HG03045 (cell line): Measurements from ENCODE around the gene PYGB.

Experiments used
- ATAC-seq: cut with Tn5 transposase; IDR thresholded peaks from one replicate; pipeline ENCODE4 v1.9.1; 2021; ENCODE audit warnings: mild to moderate bottlenecking, moderate library complexity; ENCODE audit not compliant: unreplicated experiment

Gene PYGB

DNA sequence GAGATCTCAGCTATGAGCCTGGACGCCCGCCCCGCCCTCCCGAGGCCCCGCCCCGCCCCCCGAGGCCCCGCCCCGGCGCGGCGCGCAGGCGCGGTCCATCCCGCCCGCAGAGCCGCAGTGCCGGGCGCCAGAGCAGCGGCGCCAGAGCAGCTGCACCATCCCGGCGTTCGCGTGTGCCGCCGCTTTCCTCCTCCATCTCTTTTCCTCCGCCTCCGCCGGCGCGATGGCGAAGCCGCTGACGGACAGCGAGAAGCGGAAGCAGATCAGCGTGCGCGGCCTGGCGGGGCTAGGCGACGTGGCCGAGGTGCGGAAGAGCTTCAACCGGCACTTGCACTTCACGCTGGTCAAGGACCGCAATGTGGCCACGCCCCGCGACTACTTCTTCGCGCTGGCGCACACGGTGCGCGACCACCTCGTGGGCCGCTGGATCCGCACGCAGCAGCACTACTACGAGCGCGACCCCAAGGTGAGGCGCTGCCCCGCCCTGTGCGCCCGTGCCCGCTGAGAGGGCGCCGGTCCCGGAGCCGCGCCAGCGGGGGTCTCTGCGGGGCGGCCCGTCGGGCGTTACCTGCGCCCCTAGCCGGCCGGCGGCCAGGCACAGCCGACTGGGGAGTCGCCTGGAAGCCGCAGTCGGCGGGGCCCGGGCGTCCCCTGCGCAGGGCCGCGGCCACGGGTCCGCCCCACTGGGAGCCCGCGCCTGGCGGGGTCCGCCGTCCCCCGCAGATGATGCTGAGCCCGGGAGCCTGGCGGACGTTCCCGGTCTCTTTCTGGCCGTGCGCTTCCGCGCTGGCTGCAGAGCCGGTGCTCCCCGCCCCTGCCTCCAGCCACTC is at the start of gene PYGB:
TSS of gene PYGB (plus strand) at position 130 of the 830 bp plus-strand sequence. CDS start at position 224, 94 bp downstream.
- peak; percentile 78 for ATAC-seq

DNA sequence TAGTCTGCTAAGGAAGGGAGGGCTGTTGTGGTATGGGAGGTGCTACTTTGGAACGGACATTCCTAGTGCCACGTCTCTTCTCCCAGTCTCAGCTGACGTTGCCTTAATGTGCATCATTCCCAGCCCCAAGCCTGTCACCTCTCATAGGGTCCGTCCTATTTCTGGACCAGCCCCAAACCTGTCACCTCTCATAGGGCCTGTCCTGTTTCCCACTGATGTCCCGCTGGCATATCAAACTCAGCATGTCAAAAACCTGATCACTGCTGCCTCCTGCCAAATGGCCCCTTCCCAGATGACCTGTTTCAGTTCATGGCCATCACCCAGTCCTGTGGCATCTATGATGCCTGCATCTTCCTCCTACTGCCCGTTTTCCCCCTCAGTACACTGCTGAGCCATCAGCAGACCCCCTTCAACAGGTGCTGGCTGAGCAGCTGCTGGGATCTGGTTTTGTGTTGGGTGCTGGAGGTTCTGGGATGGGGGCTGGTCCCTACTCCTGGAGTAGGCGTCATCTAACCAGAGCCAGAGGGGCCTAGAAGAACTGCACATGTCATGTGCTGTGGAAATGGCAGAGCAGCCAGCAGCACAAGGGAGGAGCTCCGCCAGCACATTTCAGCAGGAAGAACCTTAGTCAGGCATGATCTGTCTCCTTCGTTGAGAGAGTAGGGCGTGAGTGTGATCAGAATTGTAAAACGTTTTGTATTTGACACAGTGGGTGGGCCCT is 49.1 kb upstream of the PYGB start:
- ATAC-seq, result no peak

DNA sequence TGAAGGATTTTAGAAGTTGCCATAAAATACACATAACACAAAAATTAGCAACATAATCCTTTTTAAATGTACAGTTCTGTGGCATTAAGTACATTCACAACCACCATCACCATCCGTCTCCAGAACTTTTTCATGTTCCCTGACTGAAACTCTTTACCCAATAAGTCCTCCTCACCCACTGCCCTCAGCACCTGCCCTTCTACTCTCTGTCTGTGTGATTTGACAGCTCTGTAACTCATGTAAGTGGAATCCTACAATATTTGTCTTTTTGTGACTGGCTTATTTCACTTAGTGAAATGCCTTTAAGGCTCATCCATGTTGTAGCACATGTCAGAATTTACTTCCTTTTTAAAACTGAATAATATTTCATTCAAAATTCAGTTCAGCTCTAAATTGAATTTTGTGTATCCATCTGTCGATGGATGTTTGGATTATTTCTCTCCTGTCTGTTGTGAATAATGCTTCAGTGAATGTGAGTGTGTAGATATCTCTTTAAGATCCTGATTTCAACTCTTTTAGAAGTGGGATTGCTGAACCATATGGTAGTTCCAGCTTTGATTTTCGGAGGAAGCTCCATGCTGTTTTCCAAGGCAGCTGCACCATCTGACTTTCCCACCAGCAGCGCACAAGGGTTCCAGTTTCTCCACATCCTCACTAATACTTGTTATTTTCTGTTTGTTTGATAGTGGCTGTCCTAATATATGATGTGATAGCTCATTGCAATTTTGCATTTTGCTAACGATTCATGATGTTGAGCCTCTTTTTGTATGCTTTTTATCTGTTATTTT is 48.2 kb upstream of the PYGB start:
- ATAC-seq, result no peak

DNA sequence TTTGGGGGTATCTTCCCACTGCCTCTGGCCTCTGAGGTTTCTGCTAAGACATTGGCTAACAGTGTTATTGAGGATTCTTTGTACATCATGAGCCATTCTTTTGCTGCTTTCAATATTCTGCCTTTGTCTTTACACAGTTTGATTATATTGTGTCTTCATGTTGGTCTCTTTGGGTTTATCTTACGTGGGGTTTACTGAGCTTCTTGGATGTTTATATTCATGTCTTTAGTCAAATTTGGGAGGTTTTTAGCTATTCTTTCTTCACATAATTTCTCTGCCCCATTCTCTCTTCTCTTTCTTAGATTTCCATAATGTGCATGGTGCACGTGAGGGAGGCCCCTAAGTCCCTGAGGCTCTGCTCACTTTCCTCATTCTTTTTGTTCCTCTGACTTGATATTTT is 44.8 kb upstream of the PYGB start:
- no peak for ATAC-seq

DNA sequence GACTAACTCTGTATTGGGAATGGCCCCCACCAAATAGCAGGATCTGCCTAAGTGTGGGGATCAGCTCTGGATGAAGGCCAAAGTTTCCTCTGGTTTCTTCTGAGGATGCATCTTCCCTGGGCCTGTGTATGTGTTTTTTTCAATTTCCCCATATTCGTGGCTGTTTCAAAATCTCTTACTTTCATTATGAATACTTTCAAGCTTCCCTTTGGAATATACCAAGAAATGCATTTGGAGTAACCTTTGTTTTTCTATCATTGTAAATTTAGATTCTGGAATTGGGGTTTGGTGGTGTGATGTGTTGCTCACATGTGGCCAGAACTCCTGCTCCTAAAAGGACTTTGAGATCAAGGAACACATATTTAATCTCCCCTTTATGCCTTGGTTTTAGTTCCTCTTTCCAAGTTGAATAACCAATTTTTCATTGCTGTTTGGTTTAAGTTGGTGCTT is 44.0 kb upstream of the PYGB start:
- ATAC-seq, result no peak

GRCh38 chr20:25204550-25205276 is 43.2 kb upstream of the PYGB start:
- no peak for ATAC-seq

DNA sequence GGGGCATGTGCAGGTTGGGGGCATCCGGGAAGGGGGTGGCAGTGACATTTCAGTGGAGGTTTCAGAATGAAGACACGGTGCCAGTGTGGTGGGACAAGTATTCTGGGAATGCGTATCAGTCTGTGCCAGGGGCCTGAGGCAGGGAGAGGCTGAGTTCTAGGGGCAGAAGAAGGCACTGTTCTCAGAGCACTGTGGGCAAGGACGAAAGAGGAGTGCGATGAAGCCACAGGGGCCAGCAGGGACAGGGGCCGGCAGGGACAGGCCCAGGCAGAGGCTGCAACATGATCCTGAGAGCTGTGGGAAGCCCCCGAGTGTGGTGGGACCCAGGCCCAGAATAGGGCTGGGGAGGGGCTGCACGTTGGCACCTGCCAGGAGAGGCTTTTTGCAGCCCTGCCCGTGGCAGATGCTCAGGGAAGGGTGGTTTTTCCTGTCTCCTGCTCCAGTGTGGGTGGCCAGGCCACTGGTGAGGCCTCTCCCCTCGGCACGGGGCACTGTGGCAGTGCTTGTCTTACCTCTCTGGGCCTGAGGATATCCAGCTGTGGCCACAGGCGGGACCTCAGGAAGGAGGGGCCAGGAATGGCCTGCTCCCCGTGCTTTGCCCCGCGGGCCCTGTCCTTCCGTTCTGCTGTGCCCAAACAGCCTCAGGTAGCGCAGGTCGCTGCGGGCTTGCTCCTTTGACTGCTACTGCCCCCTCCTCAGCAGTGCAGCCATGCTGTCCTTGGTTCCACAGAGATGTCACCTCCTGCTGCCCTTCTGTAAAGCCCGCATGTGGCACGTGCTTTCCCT is 42.4 kb upstream of the PYGB start:
- no peak for ATAC-seq

- no peak for ATAC-seq
Measured at GRCh38 chr20:25206063-25206403, 41.9 kb upstream of the PYGB start.

DNA sequence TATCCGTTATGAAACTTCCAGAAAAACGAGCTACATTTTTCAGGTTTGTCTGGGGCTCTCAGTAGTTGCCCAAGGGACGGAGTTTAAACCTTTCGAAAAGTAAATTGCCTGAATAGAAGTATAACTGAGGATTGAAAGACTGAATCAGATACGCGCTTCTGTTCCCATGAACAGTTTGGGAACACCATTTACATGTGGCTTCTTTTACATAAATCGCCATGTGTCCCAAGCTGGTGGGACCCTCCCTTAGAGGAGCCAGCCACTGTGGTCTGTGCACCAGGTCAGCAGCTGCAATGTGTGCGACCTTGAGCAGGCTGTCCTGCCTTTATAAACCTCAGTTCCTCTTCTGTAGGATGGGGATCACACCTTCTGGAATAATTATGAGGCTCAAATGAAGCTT is 41.3 kb upstream of the PYGB start:
- ATAC-seq, result no peak

DNA sequence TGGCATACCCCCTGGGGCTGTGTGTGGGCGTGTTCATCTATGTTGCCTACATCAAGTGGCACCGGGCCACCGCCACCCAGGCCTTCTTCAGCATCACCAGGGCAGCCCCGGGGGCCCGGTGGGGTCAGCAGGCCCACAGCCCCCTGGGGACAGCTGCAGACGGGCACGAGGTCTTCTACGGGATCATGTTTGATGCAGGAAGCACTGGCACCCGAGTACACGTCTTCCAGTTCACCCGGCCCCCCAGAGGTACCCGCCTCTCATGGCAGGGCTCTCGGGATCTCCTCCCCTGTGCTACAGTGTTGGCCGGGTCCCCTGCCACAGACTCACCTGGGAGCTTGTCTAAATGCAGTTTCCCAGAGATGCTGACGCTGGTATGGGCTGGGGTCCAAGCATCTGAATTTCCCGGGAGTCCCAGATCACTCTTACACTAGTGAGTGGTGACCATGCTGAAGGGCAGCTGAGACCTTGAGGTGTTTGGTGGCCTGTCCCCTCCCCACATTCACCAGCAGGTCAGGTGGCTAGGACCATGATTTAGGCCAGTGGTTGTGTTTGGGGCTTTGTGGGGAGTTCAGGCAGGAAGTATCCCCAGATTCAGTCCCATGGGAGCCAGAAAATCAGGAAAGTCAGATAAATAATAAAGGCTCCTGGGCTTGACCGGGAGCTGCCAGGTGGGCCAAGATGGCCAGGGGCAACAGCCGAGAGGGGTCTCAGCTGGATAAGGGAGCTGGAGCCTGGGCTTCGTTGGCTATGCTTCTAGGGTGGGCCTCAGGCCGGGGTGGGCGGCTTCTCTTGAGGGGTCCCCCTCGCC is 40.5 kb upstream of the PYGB start:
- no peak for ATAC-seq

DNA sequence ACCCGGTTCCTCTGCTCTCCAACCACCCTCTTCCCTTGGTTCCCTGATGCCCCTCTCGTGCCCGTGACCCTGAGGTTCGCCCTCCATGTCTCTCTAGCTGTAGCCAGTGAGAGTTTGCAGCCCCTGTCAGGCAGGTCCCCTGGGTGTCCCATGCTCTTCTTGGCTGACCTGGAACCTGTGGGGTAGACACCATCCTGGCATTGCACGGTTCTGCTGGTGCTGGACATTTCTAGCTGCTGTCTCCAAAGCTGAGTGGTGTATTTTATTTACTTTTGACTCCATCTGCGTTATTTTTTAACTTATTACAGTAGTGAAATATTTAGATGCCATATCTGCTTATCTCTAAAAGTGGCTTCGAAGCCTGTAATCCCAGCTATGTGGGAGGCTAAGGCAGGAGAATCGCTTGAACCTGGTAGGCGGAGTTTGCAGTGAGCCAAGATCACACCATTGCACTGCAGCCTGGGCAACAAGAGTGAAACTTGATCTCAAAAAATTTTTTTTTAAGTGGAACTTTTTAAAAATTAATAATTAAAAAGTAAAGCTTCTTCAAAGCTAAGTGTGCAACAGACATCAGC is 39.8 kb upstream of the PYGB start:
- no peak for ATAC-seq

DNA sequence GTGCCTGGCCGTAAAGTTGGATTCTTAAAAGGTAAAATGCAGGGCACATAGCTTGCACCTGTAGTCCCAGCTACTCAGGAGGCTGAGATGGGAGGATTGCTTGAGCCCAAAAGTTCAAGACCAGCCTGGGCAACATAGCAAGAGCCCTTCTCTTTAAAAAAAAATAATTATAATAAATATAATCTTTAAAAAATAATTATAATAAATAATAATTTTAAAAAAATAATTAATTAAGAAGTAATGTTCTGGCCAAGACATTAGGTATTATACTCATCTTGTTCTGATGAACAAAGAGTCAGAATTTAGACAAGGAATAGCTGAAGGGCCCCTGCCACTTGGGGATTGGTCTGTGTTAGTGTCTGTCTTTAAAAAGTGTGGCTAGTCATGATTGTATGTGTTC is 38.5 kb upstream of the PYGB start:
- ATAC-seq, result no peak

- no peak for ATAC-seq
Measured at GRCh38 chr20:25209911-25210310, 38.0 kb upstream of the PYGB start.

GRCh38 chr20:25211273-25211672 is 36.6 kb upstream of the PYGB start:
- no peak for ATAC-seq

DNA sequence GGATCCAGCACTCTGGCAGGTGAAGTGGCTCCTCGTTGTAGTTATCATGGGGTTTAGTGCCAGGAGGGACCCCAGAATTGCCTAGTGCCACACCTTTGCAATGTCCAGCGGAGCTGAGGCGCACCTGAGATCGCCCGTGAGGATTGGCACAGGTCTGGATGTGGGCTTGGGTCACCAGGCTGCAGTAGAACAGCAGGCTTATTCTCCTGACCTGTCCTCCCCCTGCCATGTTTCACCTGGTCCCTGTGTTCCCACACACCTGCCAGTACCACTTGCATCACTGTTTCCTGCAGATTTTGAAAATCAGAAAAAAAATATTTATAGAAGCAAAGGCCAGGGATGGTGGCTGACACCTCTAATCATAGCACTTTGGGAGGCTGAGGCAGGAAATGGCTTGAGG is 35.6 kb upstream of the PYGB start:
- ATAC-seq, result no peak

DNA sequence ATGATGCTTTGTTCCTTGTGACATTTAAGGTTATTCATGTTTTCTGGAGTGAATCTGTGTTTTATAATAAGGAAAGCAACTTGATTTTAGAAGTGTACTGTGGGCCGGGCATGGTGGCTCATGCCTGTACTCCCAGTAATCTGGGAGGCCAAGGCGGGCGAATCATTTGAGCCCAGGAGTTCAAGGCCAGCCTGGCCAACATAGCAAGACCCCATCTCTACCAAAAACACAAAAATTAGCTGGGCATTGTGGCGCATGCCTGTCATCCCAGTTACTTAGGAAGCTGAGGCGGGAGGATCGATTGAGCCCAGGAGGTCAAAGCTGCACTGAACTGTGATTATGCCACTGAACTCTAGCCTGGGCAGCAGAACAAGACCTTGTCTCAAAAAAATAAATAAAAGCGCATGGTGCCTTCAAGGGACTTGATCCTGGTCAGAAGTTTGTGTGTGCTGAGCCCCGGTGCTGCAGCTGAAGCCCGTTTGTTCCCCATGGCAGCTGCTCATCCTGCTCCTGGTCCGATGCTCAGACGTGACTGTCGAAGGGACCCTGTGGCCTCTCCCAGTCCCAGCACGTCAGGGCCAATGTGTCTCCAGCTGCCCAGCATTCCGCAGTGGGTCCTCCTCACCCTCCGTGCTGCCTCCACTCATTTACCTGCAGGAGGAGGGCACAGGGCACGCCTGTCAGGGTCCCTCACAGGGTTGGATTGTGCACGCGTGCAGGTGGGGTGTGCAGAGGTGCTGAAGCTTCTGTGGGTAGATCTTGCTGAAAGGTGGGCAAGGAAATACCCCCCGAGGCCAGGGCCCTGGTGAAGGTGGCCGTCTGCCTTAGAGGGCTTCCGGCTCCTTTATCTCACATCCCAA is 34.1 kb upstream of the PYGB start:
- no peak for ATAC-seq

GRCh38 chr20:25214426-25214790 is 33.5 kb upstream of the PYGB start:
- no peak for ATAC-seq

- ATAC-seq, result no peak
Measured at GRCh38 chr20:25214819-25215218, 33.1 kb upstream of the PYGB start.
